Spinal cord (tissue), 10 donors: ENCODE measurements around the gene LONRF3. TPM values are rescaled to one million over a fixed set of nuclear protein-coding genes. Genes with fewer than 3 reads are reported as not detected.
A peak's percentile ranks its signal among the peaks of the same experiment; 100 is the strongest.
"Not testable (repeated sequence)": the region's sequence is repeated elsewhere in the genome, so short reads cannot be mapped to it uniquely, and the experiment has no call there.

Experiments
- DNase-seq, 6 donors: peaks; one replicate each; pipeline versions ENCODE4 v3.0.0 to v3.0.0-alpha.2; 2013 to 2015; ENCODE audit warnings: low spot score in 6 of 6, low read depth in 4 of 6
- H3K27ac ChIP-seq: one replicate; pipeline ENCODE4 v1.5.1; 2013; ENCODE audit warnings: low read depth, low read length, control low read depth
- H3K27me3 ChIP-seq: one replicate; pipeline ENCODE4 v1.6.1; 2013; ENCODE audit warnings: low read length; ENCODE audit not compliant: control insufficient read depth, insufficient read depth
- H3K36me3 ChIP-seq: one replicate; pipeline ENCODE4 v1.6.1; 2013; ENCODE audit warnings: low read length; ENCODE audit not compliant: control insufficient read depth, insufficient read depth
- H3K4me1 ChIP-seq: one replicate; pipeline ENCODE4 v1.6.1; 2013; ENCODE audit warnings: low read length; ENCODE audit not compliant: control insufficient read depth, insufficient read depth
- H3K4me3 ChIP-seq: one replicate; pipeline ENCODE4 v1.5.1; 2013; ENCODE audit warnings: low read depth, low read length, control low read depth
- H3K9me3 ChIP-seq: one replicate; pipeline ENCODE4 v1.6.1; 2013; ENCODE audit warnings: low read length; ENCODE audit not compliant: control insufficient read depth, insufficient read depth
- WGBS: methylation state at CpG from one replicate; pipeline ENCODE4 v1.1.5; 2013; ENCODE audit warnings: missing lambda C conversion rate; ENCODE audit not compliant: insufficient coverage; 5-methylcytosine and 5-hydroxymethylcytosine counted together
- polyA plus RNA-seq, 2 donors: library from polyadenylated mRNA; unstranded; fragments of 120-200 nt; gene quantifications; one replicate each; pipeline ENCODE4 v1.2.1, GENCODE V29; 2013; ENCODE audit not compliant: insufficient read length in 2 of 2
- total RNA-seq, 2 donors: library from RNA; depleted of rRNA in 1 of 2; stranded (reverse); fragments of 120-200 nt in 1 of 2; fragments of >200 nt in 1 of 2; gene quantifications; one replicate each; pipeline versions ENCODE4 v1.2.3 to v1.2.4, GENCODE V29; 2013 to 2014
- donor health status: healthy.

The LONRF3 gene
- total and polyA plus RNA-seq, 4 donors: 2.3 to 8.8 (median 4.1) TPM

GRCh38 chrX:118978451-118978850 lies 4.0 kb downstream of the LONRF3 start:
- Histone ChIP-seq H3K9me3 (no peaks in the 10 kb centered on the region), H3K4me1 (peaks cover 30% of the 10 kb centered on the region)
- no peak for DNase-seq

DNA sequence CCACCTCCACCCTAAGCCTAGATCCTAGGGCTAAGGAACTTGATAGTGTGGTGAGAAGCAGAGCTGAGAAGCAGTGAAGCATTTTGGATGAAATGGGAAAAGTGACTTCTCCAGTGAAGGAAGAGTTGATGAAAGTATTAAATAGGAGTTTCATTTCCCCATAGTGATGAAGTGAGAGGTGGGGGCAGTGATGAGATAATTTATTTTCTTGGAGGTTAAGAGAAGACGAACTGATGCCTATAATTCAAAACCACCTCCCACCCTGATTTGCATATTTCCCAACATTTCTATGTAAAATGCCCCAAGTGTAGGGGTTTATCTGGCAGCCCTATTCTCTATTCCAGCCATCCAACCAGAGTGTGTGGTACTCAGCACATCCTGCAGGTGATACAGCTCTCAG lies 6.3 kb downstream of the LONRF3 start:
- Histone ChIP-seq H3K4me1 (peaks cover 10% of the 10 kb centered on the region), H3K4me3 (no peak overlapping the region), H3K27ac (no peak overlapping the region), H3K36me3 (no peaks in the 10 kb centered on the region), H3K9me3 (no peaks in the 10 kb centered on the region), H3K27me3 (peaks cover 6% of the 10 kb centered on the region)
- no peak for DNase-seq
- WGBS: no CpG with 5 or more reads among the region's 1 CpG

More at GRCh38 chrX:118978451-118978850, 4.0 kb downstream of the LONRF3 start:
- no peaks in the 10 kb centered on the region for H3K36me3 ChIP-seq
- no peak overlapping the region for H3K27ac ChIP-seq
- H3K27me3 ChIP-seq: peaks cover 18% of the 10 kb centered on the region
- no peak overlapping the region for H3K4me3 ChIP-seq

- no peak overlapping the region for H3K4me3 ChIP-seq
- H3K36me3 ChIP-seq: no peaks in the 10 kb centered on the region
- no peak for DNase-seq
- 40% methylated on average over 1 of the region's 6 CpGs for WGBS
- H3K27ac ChIP-seq: no peak overlapping the region
- no peaks in the 10 kb centered on the region for H3K4me1 ChIP-seq
- peaks cover 3% of the 10 kb centered on the region for H3K27me3 ChIP-seq
- no peaks in the 10 kb centered on the region for H3K9me3 ChIP-seq
Observed at GRCh38 chrX:118983513-118983912, 9.1 kb downstream of the LONRF3 start.

DNA sequence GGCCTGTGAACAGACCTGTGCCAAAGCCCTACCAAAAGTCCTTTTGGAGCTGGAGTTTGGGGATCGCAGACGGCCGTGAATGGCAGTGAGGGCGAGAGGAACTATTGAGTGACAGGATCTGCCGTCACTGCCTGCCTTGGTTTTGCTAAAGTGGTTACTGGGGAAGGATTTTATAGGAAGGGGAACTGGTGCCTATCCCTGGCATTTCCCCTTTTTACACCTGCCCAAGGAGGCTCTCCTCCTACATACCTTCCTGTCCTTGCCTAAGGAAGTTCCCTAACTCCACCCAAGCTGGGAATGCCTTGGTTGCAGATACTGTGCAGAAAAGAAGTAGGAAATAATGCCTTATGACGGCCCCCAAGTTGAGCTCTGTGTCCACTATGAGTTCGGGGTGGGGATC lies 14.5 kb downstream of the LONRF3 start:
- DNase-seq: no peak
- Histone ChIP-seq H3K27ac (no peak overlapping the region), H3K27me3 (peaks cover 3% of the 10 kb centered on the region), H3K4me3 (no peak overlapping the region), H3K4me1 (no peaks in the 10 kb centered on the region), H3K36me3 (no peaks in the 10 kb centered on the region), H3K9me3 (no peaks in the 10 kb centered on the region)
- 71% methylated on average over 7 of the region's 7 CpGs for WGBS

DNA sequence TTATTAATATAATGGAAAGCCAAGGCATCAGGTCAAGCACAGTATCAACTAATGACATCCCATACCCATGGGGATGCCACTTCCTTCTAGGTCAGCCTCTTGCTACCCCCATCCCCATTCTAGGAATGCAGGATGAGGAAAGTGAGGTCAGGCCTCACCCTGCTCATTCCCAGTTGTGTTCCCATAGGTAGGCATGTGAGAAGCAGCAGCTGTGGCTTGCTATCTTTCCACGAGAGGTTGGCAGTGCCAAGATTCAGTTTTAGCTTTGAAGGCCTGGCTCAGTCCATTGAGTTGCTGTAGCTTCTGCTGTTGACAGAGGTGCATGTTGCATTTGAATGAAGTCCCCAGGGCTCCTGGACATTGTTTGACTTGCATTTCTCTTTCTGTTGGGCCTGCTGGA lies 15.5 kb downstream of the LONRF3 start:
- Histone ChIP-seq H3K36me3 (no peaks in the 10 kb centered on the region), H3K4me3 (no peak overlapping the region), H3K27ac (no peak overlapping the region), H3K27me3 (peaks cover 2% of the 10 kb centered on the region), H3K9me3 (no peaks in the 10 kb centered on the region), H3K4me1 (no peaks in the 10 kb centered on the region)
- 40% methylated on average over 1 of the region's 1 CpG for WGBS
- no peak for DNase-seq

DNA sequence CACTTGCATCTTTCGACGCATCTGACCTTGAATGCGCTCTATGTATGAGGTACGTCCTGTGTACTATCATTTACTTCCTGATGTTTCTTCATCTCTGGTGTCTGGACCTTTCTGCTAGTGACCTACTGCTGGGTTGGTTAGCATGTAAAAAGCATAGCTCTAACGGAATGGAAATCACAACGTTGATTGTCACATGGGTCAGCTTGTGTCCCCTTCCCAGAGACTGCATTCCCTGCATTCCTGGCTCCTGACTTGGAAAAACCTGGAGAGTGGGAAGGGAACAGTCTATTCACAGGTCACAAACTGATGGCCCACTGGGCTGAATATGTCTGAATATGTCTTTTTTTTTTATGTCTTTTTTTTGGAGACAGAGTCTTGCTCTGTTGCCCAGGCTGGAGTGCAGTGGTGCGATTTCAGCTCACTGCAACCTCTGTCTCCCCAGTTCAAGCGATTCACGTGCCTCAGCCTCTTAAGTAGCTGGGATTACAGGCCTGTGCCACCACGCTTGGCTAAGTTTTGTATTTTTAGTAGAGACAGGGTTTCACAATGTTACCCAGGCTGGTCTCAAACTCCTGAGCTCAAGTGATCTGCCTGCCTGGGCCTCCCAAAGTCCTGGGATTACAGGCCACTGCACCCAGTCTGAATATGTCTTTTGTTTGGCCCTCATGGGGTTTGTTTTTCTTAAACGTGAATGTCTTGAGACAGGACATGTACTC lies 16.3 kb downstream of the LONRF3 start:
- Histone ChIP-seq H3K36me3 (no peaks in the 10 kb centered on the region), H3K4me3 (no peak overlapping the region), H3K27me3 (no peaks in the 10 kb centered on the region), H3K4me1 (no peaks in the 10 kb centered on the region), H3K27ac (no peak overlapping the region), H3K9me3 (no peaks in the 10 kb centered on the region)
- DNase-seq: no peak
- WGBS: 36% methylated on average over 6 of the region's 11 CpGs

DNA sequence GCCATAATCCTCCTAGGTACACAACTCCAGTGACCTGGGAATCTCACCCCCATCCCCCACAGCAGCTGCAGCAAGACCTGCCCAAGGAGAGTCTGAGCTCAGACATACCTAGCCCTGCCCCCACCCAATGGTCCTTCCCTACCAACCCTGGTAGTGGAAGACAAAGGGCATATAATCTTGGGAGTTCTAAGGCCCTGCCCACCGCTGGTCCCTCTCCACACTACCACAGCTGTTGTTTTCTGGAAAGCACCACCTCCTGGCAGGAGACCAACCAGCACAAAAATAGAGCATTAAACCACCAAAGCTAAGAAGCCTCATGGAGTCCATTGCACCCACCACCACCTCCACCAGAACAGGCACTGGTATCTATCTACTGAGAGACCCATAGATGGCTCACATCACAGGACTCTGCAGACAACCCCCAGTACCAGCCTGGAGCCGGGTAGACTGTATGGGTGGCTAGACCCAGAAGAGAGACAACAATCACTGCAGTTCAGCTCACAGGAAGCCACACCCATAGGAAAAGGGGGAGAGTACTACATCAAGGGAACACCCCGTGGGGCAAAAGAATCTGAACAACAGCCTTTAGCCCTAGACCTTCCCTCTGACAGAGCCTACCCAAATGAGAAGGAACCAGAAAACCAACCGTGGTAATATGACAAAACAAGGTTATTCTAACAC lies 18.2 kb downstream of the LONRF3 start:
- not testable (repeated sequence) for H3K4me3 ChIP-seq, H3K27me3 ChIP-seq, DNase-seq, H3K4me1 ChIP-seq, H3K36me3 ChIP-seq, H3K9me3 ChIP-seq, H3K27ac ChIP-seq
- 40% methylated on average over 1 of the region's 4 CpGs for WGBS

DNA sequence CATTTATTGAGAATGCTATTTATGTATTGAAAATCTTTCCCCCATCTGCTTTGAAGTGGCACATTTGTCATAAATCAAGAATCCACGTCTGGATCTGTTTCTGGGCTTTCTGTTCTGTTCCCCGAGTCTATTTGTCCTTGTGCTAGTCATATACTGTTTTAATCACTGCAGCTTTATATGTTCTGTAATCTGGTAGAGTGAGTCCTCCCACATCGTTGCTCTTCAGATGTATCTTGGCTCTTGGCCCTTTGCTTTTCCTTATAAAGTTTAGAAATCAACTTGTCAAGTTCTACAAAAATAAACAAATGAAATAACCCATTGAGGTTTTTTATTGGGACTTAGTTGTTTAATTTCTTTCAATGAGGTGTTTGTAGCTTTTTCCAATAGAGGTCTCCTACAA lies 29.0 kb downstream of the LONRF3 start:
- no peak for DNase-seq
- Histone ChIP-seq H3K4me3 (no peak overlapping the region), H3K27me3 (peaks cover 2% of the 10 kb centered on the region), H3K9me3 (no peaks in the 10 kb centered on the region), H3K4me1 (no peaks in the 10 kb centered on the region), H3K36me3 (no peaks in the 10 kb centered on the region), H3K27ac (no peak overlapping the region)
- no CpG with 5 or more reads among the region's 3 CpGs for WGBS

- Histone ChIP-seq H3K27me3 (peaks cover 2% of the 10 kb centered on the region), H3K4me3 (no peak overlapping the region), H3K27ac (no peak overlapping the region), H3K4me1 (no peaks in the 10 kb centered on the region), H3K9me3 (no peaks in the 10 kb centered on the region), H3K36me3 (no peaks in the 10 kb centered on the region)
- peak in 4 of 6 donors; percentile 6 to 75 (median 32) for DNase-seq
- WGBS: 11% methylated on average over 5 of the region's 5 CpGs
Observed at GRCh38 chrX:119004920-119005524, 30.6 kb downstream of the LONRF3 start.
